ENCODE results near the gene CD79B. TPM values are rescaled to one million over a fixed set of nuclear protein-coding genes. Genes with fewer than 3 reads are reported as not detected.
A peak's percentile ranks its signal among the peaks of the same experiment; 100 is the strongest.
"Not testable (repeated sequence)": the region's sequence is repeated elsewhere in the genome, so short reads cannot be mapped to it uniquely, and the experiment has no call there.

Gene CD79B
- total RNA-seq, 4 donors from 2014 or later, result 0.29 to 13.4 (median 4.9) TPM

- H3K4me1 ChIP-seq; DNase-seq; intact Hi-C loops (cut with DNase I; ENCODE audit: low total_unique reads); H3K36me3 ChIP-seq; H3K27ac ChIP-seq; H3K9me3 ChIP-seq; H3K27me3 ChIP-seq; H3K4me3 ChIP-seq: not testable (repeated sequence)
- peak; percentile 14 to 24 (median 20) for TF ChIP-seq CTCF (IDR thresholded peaks at IDR 0.05)
Measured at GRCh38 chr17:63889026-63889848, 42.9 kb downstream of the CD79B start.

- DNase-seq; H3K27me3 ChIP-seq; H3K36me3 ChIP-seq; H3K9me3 ChIP-seq; intact Hi-C loops (cut with DNase I; ENCODE audit: low total_unique reads); H3K4me3 ChIP-seq; H3K4me1 ChIP-seq; H3K27ac ChIP-seq: not testable (repeated sequence)
Measured at GRCh38 chr17:63885119-63885518, 47.0 kb downstream of the CD79B start.

- H3K27ac ChIP-seq; intact Hi-C loops (cut with DNase I; ENCODE audit: low total_unique reads); H3K36me3 ChIP-seq; H3K27me3 ChIP-seq; H3K4me3 ChIP-seq; H3K4me1 ChIP-seq; DNase-seq; H3K9me3 ChIP-seq: not testable (repeated sequence)
Measured at GRCh38 chr17:63882626-63883126, 49.5 kb downstream of the CD79B start.

GRCh38 chr17:63881935-63882601 lies 50.1 kb downstream of the CD79B start, which contains the start of gene GH2:
Gene GH2 (minus strand): TSS chr17:63881944. CDS start chr17:63881801, 143 bp downstream.
- Histone ChIP-seq H3K27ac (no peak within 1 kb of the TSS), H3K27me3 (no peaks in the 10 kb centered on the region), H3K4me1 (no peaks in the 10 kb centered on the region), H3K4me3 (no peak within 1 kb of the TSS), H3K9me3 (no peaks in the 10 kb centered on the region), H3K36me3 (no peaks in the 10 kb centered on the region)
- DNase-seq, result peak in 1 of 2 donors; percentile 28
- intact Hi-C loops (cut with DNase I; ENCODE audit: low total_unique reads), result no loop called here
- TF ChIP-seq POLR2A (IDR thresholded peaks at IDR 0.05) (no peak), CTCF (IDR thresholded peaks at IDR 0.05) (peak in 3 of 4 experiments; percentile 41 to 55 (median 43))

GRCh38 chr17:63881337-63881736 lies 50.8 kb downstream of the CD79B start:
- H3K9me3 ChIP-seq; DNase-seq; H3K36me3 ChIP-seq; H3K27ac ChIP-seq; H3K4me3 ChIP-seq; H3K4me1 ChIP-seq; H3K27me3 ChIP-seq; intact Hi-C loops (cut with DNase I; ENCODE audit: low total_unique reads): not testable (repeated sequence)

GRCh38 chr17:63880706-63881105 lies 51.4 kb downstream of the CD79B start:
- TF ChIP-seq POLR2A (IDR thresholded peaks at IDR 0.05) (no peak), CTCF (IDR thresholded peaks at IDR 0.05) (no peak)
- DNase-seq, result no peak
- Histone ChIP-seq H3K27me3 (no peaks in the 10 kb centered on the region), H3K36me3 (no peaks in the 10 kb centered on the region), H3K9me3 (no peaks in the 10 kb centered on the region), H3K4me3 (no peak overlapping the region), H3K27ac (no peak overlapping the region), H3K4me1 (no peaks in the 10 kb centered on the region)
- intact Hi-C loops (cut with DNase I; ENCODE audit: low total_unique reads), result no loop called here

Small RNAs within 50 kb of the gene (small RNA-seq; reads per million reads assigned to genes)
- gene AC040958.1 (not detected), gene AC127029.1 (not detected), gene GH1 (not detected)

Other genes with a start within 250 kb of the CD79B start
- 10 to 100 TPM in 3 of 4 donors, 1 to 10 TPM in 1; 3.8 to 23.2 (median 11.8) TPM for gene LIMD2, start 232.2 kb downstream of the CD79B start, total RNA-seq
- gene STRADA, start 190.5 kb downstream of the CD79B start, total RNA-seq, result 10 to 100 TPM; 14.1 to 60.9 (median 27.9) TPM
- gene CCDC47, start 158.7 kb downstream of the CD79B start, total RNA-seq, result 10 to 100 TPM; 15.1 to 91.5 (median 49.3) TPM
- 100 to 1,000 TPM in 3 of 4 donors, 10 to 100 TPM in 1; 89.9 to 180 (median 150) TPM for gene DDX42, start 158.2 kb downstream of the CD79B start, total RNA-seq
- gene PSMC5, start 104.9 kb downstream of the CD79B start, total RNA-seq, result 100 to 1,000 TPM in 1 of 4 donors, 10 to 100 TPM in 3; 12.6 to 103 (median 40.2) TPM
- gene FTSJ3, start 104.7 kb downstream of the CD79B start, total RNA-seq, result 10 to 100 TPM; 29.7 to 64.7 (median 53.3) TPM
- gene SMARCD2, start 89.6 kb downstream of the CD79B start, total RNA-seq, result 100 to 1,000 TPM in 2 of 4 donors, 10 to 100 TPM in 2; 72.9 to 205 (median 101) TPM
- not detected for gene CSH2, start 58.7 kb downstream of the CD79B start, total RNA-seq
- not detected for gene GH2, start 50.4 kb downstream of the CD79B start, total RNA-seq
- gene CSH1, start 35.8 kb downstream of the CD79B start, total RNA-seq, result not detected
- gene CSHL1, start 21.1 kb downstream of the CD79B start, total RNA-seq, result not detected
- not detected for gene GH1, start 13.5 kb downstream of the CD79B start, total RNA-seq
- under 1 TPM in 2 of 4 donors, not detected in 2; 0.14 to 0.24 TPM for gene SCN4A, start 40.6 kb upstream of the CD79B start, total RNA-seq
- gene PRR29, start 66.0 kb upstream of the CD79B start, total RNA-seq, result 1 to 10 TPM in 2 of 4 donors, under 1 TPM in 1, not detected in 1; 0.29 to 2.8 (median 1.5) TPM
- gene ICAM2, start 88.3 kb upstream of the CD79B start, total RNA-seq, result 100 to 1,000 TPM in 1 of 4 donors, 10 to 100 TPM in 3; 20.6 to 108 (median 42.4) TPM
- gene ERN1, start 197.8 kb upstream of the CD79B start, total RNA-seq, result 10 to 100 TPM in 3 of 4 donors, 1 to 10 TPM in 1; 4.4 to 56.5 (median 15.0) TPM